HG03095 (cell line): Measurements from ENCODE around the gene IGSF5.

Experiments
- ATAC-seq: cut with Tn5 transposase; IDR thresholded peaks from one replicate; pipeline ENCODE4 v1.9.1; 2021; ENCODE audit warnings: moderate library complexity; ENCODE audit not compliant: unreplicated experiment

Gene IGSF5

GRCh38 chr21:39812983-39813382 lies 68.0 kb downstream of the IGSF5 start:
- ATAC-seq = no peak

GRCh38 chr21:39818557-39818956 lies 73.6 kb downstream of the IGSF5 start:
- no peak for ATAC-seq

DNA sequence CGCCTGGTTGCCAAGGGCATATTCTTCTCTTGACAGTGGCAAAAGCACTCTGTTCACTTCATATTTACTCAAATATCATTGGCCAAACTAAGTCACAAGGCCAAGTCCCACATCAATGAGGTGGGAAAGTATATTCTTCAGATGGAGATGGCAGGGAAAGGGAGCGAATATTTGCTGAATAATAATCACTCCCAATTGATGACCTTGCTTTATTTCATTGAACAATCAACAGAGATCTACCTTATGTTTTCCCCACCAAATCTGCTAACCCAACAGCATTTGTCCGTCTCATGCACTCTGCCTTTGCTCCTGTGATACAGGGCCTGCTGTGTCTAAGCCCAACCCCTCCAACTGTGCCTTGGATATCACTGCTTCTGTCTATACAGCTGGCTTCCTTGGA lies 77.1 kb downstream of the IGSF5 start:
- ATAC-seq = no peak

DNA sequence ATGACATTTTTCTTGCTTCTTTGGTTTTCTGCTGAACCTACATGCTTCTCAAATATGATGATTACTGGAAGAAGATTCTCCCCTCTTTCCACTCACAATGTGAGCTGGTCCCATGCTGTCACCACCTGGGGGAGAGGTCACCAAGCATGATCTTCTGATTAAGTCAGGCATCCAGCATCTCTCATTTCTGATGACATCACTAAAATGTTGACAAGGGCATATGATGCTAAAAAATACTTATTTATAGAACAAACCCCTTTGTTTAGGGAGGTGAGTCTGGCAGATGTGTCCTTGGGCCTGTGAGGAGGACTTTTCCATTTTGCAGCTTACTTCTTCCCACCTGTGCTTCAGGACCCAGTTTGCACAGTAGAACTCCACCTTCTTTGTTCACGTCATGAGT lies 80.3 kb downstream of the IGSF5 start:
- ATAC-seq = no peak

- ATAC-seq = no peak
These were observed 89.6 kb downstream of the IGSF5 start for GRCh38 chr21:39834543-39834942.

DNA sequence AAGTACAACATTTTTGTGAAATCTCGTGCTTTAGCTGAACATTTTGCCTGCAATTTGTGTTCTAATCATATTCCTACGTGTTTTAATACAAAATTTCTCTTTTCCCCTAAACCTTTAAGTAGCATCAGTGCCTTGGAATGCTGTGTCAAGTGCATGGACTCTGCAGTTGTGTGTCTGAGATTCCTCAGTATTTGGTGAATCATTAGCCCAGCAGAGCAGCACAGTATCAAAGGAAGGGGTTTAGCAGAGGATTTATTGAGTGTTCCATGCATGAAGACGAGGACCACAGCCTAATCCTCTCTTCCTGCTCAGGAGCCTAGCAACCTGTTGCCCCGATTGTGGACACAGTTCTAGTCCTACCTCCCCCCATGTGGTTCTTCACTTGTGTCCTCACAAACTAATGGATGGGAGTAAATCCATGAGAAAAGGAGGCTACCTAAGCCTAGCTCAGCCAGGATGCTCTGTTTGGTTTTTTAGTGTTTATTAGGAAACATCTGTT lies 92.9 kb downstream of the IGSF5 start:
- no peak for ATAC-seq

- no peak for ATAC-seq
These were observed 95.6 kb downstream of the IGSF5 start for GRCh38 chr21:39840373-39841097.

GRCh38 chr21:39842741-39843459 lies 97.9 kb downstream of the IGSF5 start:
- ATAC-seq = no peak

GRCh38 chr21:39843483-39843882 lies 98.5 kb downstream of the IGSF5 start:
- no peak for ATAC-seq

- no peak for ATAC-seq
These were observed 98.9 kb downstream of the IGSF5 start for GRCh38 chr21:39843916-39844315.

DNA sequence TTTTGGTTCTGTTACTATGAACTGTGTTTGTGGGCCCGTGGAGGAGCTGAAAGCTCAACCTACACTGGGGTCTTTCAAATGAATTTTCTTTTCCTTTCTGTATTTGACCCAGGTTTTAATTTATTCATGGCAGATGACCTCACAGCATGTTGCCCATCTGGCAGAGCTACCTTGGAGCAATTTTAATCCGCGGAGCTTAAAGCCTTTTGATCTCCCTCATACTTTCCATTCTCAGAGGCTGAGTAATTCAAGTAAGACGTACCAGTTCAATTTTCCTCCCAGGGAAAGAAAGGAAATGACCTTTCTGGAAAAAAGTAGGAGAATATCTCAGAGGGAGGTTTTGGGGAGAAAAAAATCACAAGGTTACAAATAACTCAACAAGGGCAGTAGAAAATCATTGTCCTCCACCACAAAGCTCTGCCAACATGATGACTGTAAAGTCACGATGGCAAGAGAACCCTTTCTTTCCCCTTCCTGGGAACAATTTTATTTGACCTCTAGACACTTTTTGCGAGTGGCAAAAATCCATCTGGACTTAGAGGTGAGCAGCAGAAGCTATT lies 100.7 kb downstream of the IGSF5 start:
- no peak for ATAC-seq

DNA sequence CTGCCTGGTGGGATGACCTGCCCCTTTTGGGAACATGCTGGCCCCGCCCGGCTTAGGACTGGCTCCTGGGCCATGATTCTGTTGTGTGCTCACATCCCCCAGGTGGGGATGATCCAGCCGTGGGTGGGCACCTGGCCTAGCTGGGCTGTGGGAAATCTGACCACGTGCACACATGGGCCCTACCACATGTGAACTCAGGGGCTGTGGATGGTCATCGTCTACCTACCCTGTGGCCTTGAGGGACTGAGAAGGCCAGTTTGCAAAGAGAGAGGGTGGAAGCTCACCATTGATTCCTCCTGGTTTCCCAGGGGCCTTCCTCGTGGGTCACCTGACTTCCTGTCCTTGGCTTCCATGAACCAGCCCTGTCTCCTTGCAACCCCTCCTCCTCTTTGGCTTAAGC lies 102.9 kb downstream of the IGSF5 start:
- ATAC-seq = no peak

DNA sequence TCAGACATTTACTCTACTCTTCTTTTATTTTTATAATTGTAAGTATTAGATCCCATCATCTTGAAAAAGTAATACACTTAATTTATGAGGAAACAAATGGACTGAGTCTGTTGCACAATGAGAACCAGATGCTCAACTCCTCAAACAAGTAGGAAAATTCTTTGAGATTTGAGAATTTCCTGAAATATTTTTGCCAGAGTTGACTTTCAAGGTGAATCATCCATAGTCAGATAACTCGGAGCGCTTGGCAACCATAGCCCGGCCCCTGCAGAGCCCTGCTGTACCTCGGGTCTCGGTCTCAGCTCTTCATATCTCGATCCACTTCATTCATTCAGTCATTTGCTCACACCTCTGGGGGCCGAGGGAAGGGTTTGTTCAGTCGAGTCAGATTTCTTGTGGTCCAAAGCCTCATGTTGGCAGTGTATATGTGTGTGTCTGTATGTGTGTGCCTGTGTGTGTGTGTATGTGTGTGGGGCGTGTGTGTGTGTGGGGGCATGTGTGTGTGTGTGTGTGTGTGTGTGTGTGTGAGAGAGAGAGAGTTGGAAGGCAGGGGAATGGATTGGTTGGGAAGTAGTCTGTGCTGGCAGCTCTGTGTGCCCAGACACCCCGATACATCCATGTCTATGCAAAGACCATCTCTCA lies 104.2 kb downstream of the IGSF5 start:
- ATAC-seq = no peak

- no peak for ATAC-seq
These were observed 105.3 kb downstream of the IGSF5 start for GRCh38 chr21:39850333-39850732.

- no peak for ATAC-seq
These were observed 106.1 kb downstream of the IGSF5 start for GRCh38 chr21:39851002-39851618.
